Epithelial cell of prostate (primary cell): Measurements from ENCODE around the gene RPA3.
"Not testable (repeated sequence)": the region's sequence is repeated elsewhere in the genome, so short reads cannot be mapped to it uniquely, and the experiment has no call there.

Experiments
- DNase-seq: peaks from one replicate; pipeline ENCODE4 v3.0.0-alpha.2; 2011; ENCODE audit warnings: low read depth, low spot score
- H3K27ac ChIP-seq: fragments of 450-650 bp; 2 replicates; pipeline ENCODE4 v1.5.1; 2017; ENCODE audit warnings: mild to moderate bottlenecking

The RPA3 gene

GRCh38 chr7:7662527-7662926, 55.9 kb downstream of the RPA3 start:
- H3K27ac ChIP-seq, result no peak overlapping the region
- DNase-seq, result no peak

GRCh38 chr7:7656459-7656858, 61.9 kb downstream of the RPA3 start:
- not testable (repeated sequence) for DNase-seq, H3K27ac ChIP-seq

GRCh38 chr7:7654964-7655715, 63.3 kb downstream of the RPA3 start:
- H3K27ac ChIP-seq, result no peak overlapping the region
- DNase-seq, result no peak

GRCh38 chr7:7653593-7654187, 64.7 kb downstream of the RPA3 start:
- no peak overlapping the region for H3K27ac ChIP-seq
- no peak for DNase-seq

GRCh38 chr7:7652798-7653540, 65.4 kb downstream of the RPA3 start:
- DNase-seq, result no peak
- H3K27ac ChIP-seq, result no peak overlapping the region

GRCh38 chr7:7651479-7651878, 66.9 kb downstream of the RPA3 start:
- H3K27ac ChIP-seq, result no peak overlapping the region
- DNase-seq, result no peak

- DNase-seq, result no peak
- H3K27ac ChIP-seq, result no peak overlapping the region
These were observed 67.7 kb downstream of the RPA3 start for GRCh38 chr7:7650682-7651206.

GRCh38 chr7:7647495-7648036, 70.8 kb downstream of the RPA3 start:
- H3K27ac ChIP-seq, result no peak overlapping the region
- no peak for DNase-seq

- H3K27ac ChIP-seq, result no peak overlapping the region
These were observed 76.3 kb downstream of the RPA3 start for GRCh38 chr7:7642081-7642480.

GRCh38 chr7:7641129-7641663, 77.2 kb downstream of the RPA3 start:
- H3K27ac ChIP-seq, result peak overlapping the region; percentile 77
- no peak for DNase-seq

More at GRCh38 chr7:7642081-7642480, 76.3 kb downstream of the RPA3 start:
- no peak for DNase-seq

- peak; percentile 97 for DNase-seq
- peak within 1 kb of the TSS; percentile 77 for H3K27ac ChIP-seq
These were observed 77.9 kb downstream of the RPA3 start, which contains the start of gene UMAD1 for GRCh38 chr7:7640221-7641128. TSS of gene UMAD1 (plus strand) at chr7:7640752. CDS start at chr7:7673372, 32,620 bp downstream.

GRCh38 chr7:7639847-7640220, 78.6 kb downstream of the RPA3 start:
- no peak for DNase-seq

GRCh38 chr7:7639421-7639820, 79.0 kb downstream of the RPA3 start:
- DNase-seq, result no peak
- peak overlapping the region; percentile 77 for H3K27ac ChIP-seq

More at GRCh38 chr7:7639847-7640220, 78.6 kb downstream of the RPA3 start:
- H3K27ac ChIP-seq, result peak overlapping the region; percentile 77

- DNase-seq, result no peak
- H3K27ac ChIP-seq, result no peak overlapping the region
These were observed 87.6 kb downstream of the RPA3 start for GRCh38 chr7:7630626-7631329.

- no peak overlapping the region for H3K27ac ChIP-seq
These were observed 89.9 kb downstream of the RPA3 start for GRCh38 chr7:7628476-7628875.

GRCh38 chr7:7620644-7621210, 97.7 kb downstream of the RPA3 start:
- H3K27ac ChIP-seq, result no peak overlapping the region
- DNase-seq, result no peak

More at GRCh38 chr7:7628476-7628875, 89.9 kb downstream of the RPA3 start:
- DNase-seq, result no peak

- DNase-seq, result no peak
- H3K27ac ChIP-seq, result no peak overlapping the region
These were observed 98.2 kb downstream of the RPA3 start for GRCh38 chr7:7620236-7620635.

- H3K27ac ChIP-seq, result no peak overlapping the region
- DNase-seq, result no peak
These were observed 100.0 kb downstream of the RPA3 start for GRCh38 chr7:7618410-7618809.
